ENCODE measurements around the gene CAMKMT.
A peak's percentile ranks its signal among the peaks of the same experiment; 100 is the strongest.

CAMKMT gene

GRCh38 chr2:44707945-44708660 lies 346.4 kb downstream of the CAMKMT start:
- no peak for TF ChIP-seq CTCF (IDR thresholded peaks at IDR 0.05; ENCODE audit: low read length, missing control alignments)
- no peak overlapping the region for H3K4me3 ChIP-seq (replicated peaks; ENCODE audit: low read depth, low read length)
- DNase-seq (ENCODE audit: low read depth): no peak

GRCh38 chr2:44708661-44709000 lies 346.9 kb downstream of the CAMKMT start:
- H3K4me3 ChIP-seq (replicated peaks; ENCODE audit: low read depth, low read length): no peak overlapping the region
- TF ChIP-seq CTCF (IDR thresholded peaks at IDR 0.05; ENCODE audit: low read length, missing control alignments): no peak
- no peak for DNase-seq (ENCODE audit: low read depth)

GRCh38 chr2:44713170-44713569 lies 351.4 kb downstream of the CAMKMT start:
- DNase-seq (ENCODE audit: low read depth): no peak
- no peak overlapping the region for H3K4me3 ChIP-seq (replicated peaks; ENCODE audit: low read depth, low read length)
- TF ChIP-seq CTCF (IDR thresholded peaks at IDR 0.05; ENCODE audit: low read length, missing control alignments): no peak

- TF ChIP-seq CTCF (IDR thresholded peaks at IDR 0.05; ENCODE audit: low read length, missing control alignments): peak; percentile 52
- no peak overlapping the region for H3K4me3 ChIP-seq (replicated peaks; ENCODE audit: low read depth, low read length)
- DNase-seq (ENCODE audit: low read depth): peak; percentile 53
Measured at GRCh38 chr2:44715671-44716081, 353.9 kb downstream of the CAMKMT start.

- no peak overlapping the region for H3K4me3 ChIP-seq (replicated peaks; ENCODE audit: low read depth, low read length)
- no peak for DNase-seq (ENCODE audit: low read depth)
- TF ChIP-seq CTCF (IDR thresholded peaks at IDR 0.05; ENCODE audit: low read length, missing control alignments): no peak
Measured at GRCh38 chr2:44716131-44716530, 354.4 kb downstream of the CAMKMT start.

GRCh38 chr2:44718431-44718830 lies 356.7 kb downstream of the CAMKMT start:
- no peak overlapping the region for H3K4me3 ChIP-seq (replicated peaks; ENCODE audit: low read depth, low read length)
- DNase-seq (ENCODE audit: low read depth): no peak
- TF ChIP-seq CTCF (IDR thresholded peaks at IDR 0.05; ENCODE audit: low read length, missing control alignments): no peak

- H3K4me3 ChIP-seq (replicated peaks; ENCODE audit: low read depth, low read length): no peak overlapping the region
- TF ChIP-seq CTCF (IDR thresholded peaks at IDR 0.05; ENCODE audit: low read length, missing control alignments): no peak
- DNase-seq (ENCODE audit: low read depth): no peak
Measured at GRCh38 chr2:44719562-44719961, 357.8 kb downstream of the CAMKMT start.
